Esophagus muscularis mucosa (tissue), 3 donors: ENCODE measurements around the gene LRRC63.

Source experiments
- EP300 ChIP-seq: sonication (generic); formaldehyde crosslinking; IDR thresholded peaks from one replicate; pipeline ENCODE4 v1.6.1; 2017; ENCODE audit warnings: antibody characterized with exemption
- POLR2A ChIP-seq: fragments of 450-650 bp; IDR thresholded peaks from one replicate; pipeline ENCODE4 v1.6.1; 2017; ENCODE audit warnings: antibody characterized with exemption, moderate library complexity, mild to moderate bottlenecking, low read depth
- POLR2AphosphoS5 ChIP-seq, 2 donors: sonication (generic); formaldehyde crosslinking; IDR thresholded peaks; one replicate each; pipeline ENCODE4 v1.6.1; 2017; ENCODE audit warnings: antibody characterized with exemption in 2 of 2

- TF ChIP-seq POLR2A (no peak), POLR2AphosphoS5 (IDR thresholded peaks at IDR 0.05) (no peak), EP300 (no peak)
These were observed 41.5 kb upstream of the LRRC63 start for GRCh38 chr13:46170268-46170667.
